HEK293 (cell line): ENCODE measurements around the gene OBSCN.

Source experiments
- CTCF ChIA-PET: fragments of 350-600 bp; formaldehyde crosslinking; extraction: SDS; loops from one replicate; lab custom pipeline; 2021; ENCODE audit warnings: antibody characterized with exemption; lab: Yijun Ruan, JAX
- POLR2A ChIA-PET: fragments of 300-600 bp; formaldehyde crosslinking; extraction: SDS; loops from one replicate; lab custom pipeline; 2020; ENCODE audit warnings: antibody characterized with exemption, inconsistent platforms; lab: Yijun Ruan, JAX
- H3K27ac ChIP-seq: fragments of 200-500 bp; sonication (Bioruptor generic); 2 replicates; pipeline ENCODE4 v1.5.1; 2014; ENCODE audit warnings: low read depth, low read length, control low read depth, inconsistent platforms; ENCODE audit errors: extremely low read depth
- H3K36me3 ChIP-seq, 2 experiments: fragments of 200-500 bp in 1 of 2; sonication (Bioruptor generic) in 1 of 2; 1 replicate in 1 of 2; 2 replicates in 1 of 2; pipeline ENCODE4 v1.5.1; 2014 to 2017; ENCODE audit warnings: inconsistent platforms in 2 of 2, low read length in 2 of 2; ENCODE audit not compliant: control insufficient read depth in 2 of 2, insufficient read depth in 1 of 2
- H3K4me1 ChIP-seq: fragments of 200-500 bp; sonication (Bioruptor generic); 2 replicates; pipeline ENCODE4 v1.5.1; 2014; ENCODE audit warnings: mild to moderate bottlenecking, low read length, inconsistent platforms; ENCODE audit not compliant: control insufficient read depth, insufficient read depth
- H3K4me3 ChIP-seq: 2 replicates; pipeline ENCODE4 v1.5.1; 2011; ENCODE audit warnings: low read depth, mild to moderate bottlenecking, control low read depth, low read length, moderate library complexity
- H3K9me3 ChIP-seq: fragments of 200-500 bp; sonication (Bioruptor generic); 2 replicates; pipeline ENCODE4 v1.5.1; 2014; ENCODE audit warnings: low read depth, low read length, inconsistent platforms; ENCODE audit not compliant: control insufficient read depth, insufficient read depth
- BCL6B ChIP-seq: fragments of 450-650 bp; formaldehyde crosslinking; IDR thresholded peaks from 2 replicates; pipeline ENCODE4 v1.5.1; 2017; ENCODE audit warnings: missing biosample characterization, missing genetic modification characterization
- EGR2 ChIP-seq: fragments of 450-650 bp; formaldehyde crosslinking; IDR thresholded peaks from 2 replicates; pipeline ENCODE4 v1.5.1; 2016; ENCODE audit warnings: low read depth, missing biosample characterization, missing genetic modification characterization
- FEZF1 ChIP-seq: fragments of 450-650 bp; formaldehyde crosslinking; IDR thresholded peaks from 2 replicates; pipeline ENCODE4 v1.5.1; 2016; ENCODE audit warnings: missing biosample characterization, missing genetic modification characterization
- GLIS1 ChIP-seq: fragments of 450-650 bp; formaldehyde crosslinking; IDR thresholded peaks from 2 replicates; pipeline ENCODE4 v1.5.1; 2016; ENCODE audit warnings: missing biosample characterization, missing genetic modification characterization
- HOXA7 ChIP-seq: sonication (generic); formaldehyde crosslinking; IDR thresholded peaks from 2 replicates; pipeline ENCODE4 v1.8.1; 2022; ENCODE audit warnings: missing genetic modification reagents, borderline replicate concordance
- OVOL3 ChIP-seq: fragments of 450-650 bp; formaldehyde crosslinking; IDR thresholded peaks from 2 replicates; pipeline ENCODE4 v1.5.1; 2016; ENCODE audit warnings: missing biosample characterization, missing genetic modification characterization
- PRDM6 ChIP-seq: fragments of 450-650 bp; formaldehyde crosslinking; IDR thresholded peaks from 2 replicates; pipeline ENCODE4 v1.5.1; 2017; ENCODE audit warnings: missing biosample characterization, missing genetic modification characterization
- RBAK ChIP-seq: fragments of 450-650 bp; formaldehyde crosslinking; IDR thresholded peaks from 2 replicates; pipeline ENCODE4 v1.5.1; 2016; ENCODE audit warnings: missing biosample characterization, missing genetic modification characterization
- SETDB1 ChIP-seq: IDR thresholded peaks from one replicate; pipeline ENCODE4 v1.6.1; 2017; ENCODE audit warnings: mild to moderate bottlenecking, low read length, moderate library complexity, mixed read lengths; ENCODE audit not compliant: insufficient read length
- SP2 ChIP-seq: fragments of 450-650 bp; formaldehyde crosslinking; IDR thresholded peaks from 2 replicates; pipeline ENCODE4 v1.5.1; 2016; ENCODE audit warnings: missing biosample characterization, missing genetic modification characterization
- WT1 ChIP-seq: fragments of 450-650 bp; formaldehyde crosslinking; IDR thresholded peaks from 2 replicates; pipeline ENCODE4 v1.5.1; 2016; ENCODE audit warnings: missing biosample characterization, missing genetic modification characterization
- ZBTB7A ChIP-seq: fragments of 450-650 bp; formaldehyde crosslinking; IDR thresholded peaks from 2 replicates; pipeline ENCODE4 v1.5.1; 2016; ENCODE audit warnings: low read depth, missing biosample characterization, missing genetic modification characterization
- ZEB2 ChIP-seq: fragments of 450-650 bp; formaldehyde crosslinking; IDR thresholded peaks from 2 replicates; pipeline ENCODE4 v1.5.1; 2016; ENCODE audit warnings: missing biosample characterization, missing genetic modification characterization
- ZIC2 ChIP-seq: fragments of 450-650 bp; formaldehyde crosslinking; IDR thresholded peaks from 2 replicates; pipeline ENCODE4 v1.5.1; 2016; ENCODE audit warnings: missing biosample characterization, missing genetic modification characterization
- ZNF121 ChIP-seq: fragments of 450-650 bp; formaldehyde crosslinking; IDR thresholded peaks from 2 replicates; pipeline ENCODE4 v1.5.1; 2016; ENCODE audit warnings: missing biosample characterization, missing genetic modification characterization
- ZNF133 ChIP-seq: fragments of 450-650 bp; formaldehyde crosslinking; IDR thresholded peaks from 2 replicates; pipeline ENCODE4 v1.5.1; 2016; ENCODE audit warnings: missing biosample characterization, missing genetic modification characterization
- ZNF138 ChIP-seq: fragments of 450-650 bp; formaldehyde crosslinking; IDR thresholded peaks from 2 replicates; pipeline ENCODE4 v1.5.1; 2016; ENCODE audit warnings: missing biosample characterization, missing genetic modification characterization, borderline replicate concordance
- ZNF140 ChIP-seq: fragments of 450-650 bp; formaldehyde crosslinking; IDR thresholded peaks from 2 replicates; pipeline ENCODE4 v1.5.1; 2016; ENCODE audit warnings: missing biosample characterization, missing genetic modification characterization
- ZNF148 ChIP-seq: fragments of 450-650 bp; formaldehyde crosslinking; IDR thresholded peaks from 2 replicates; pipeline ENCODE4 v1.5.0; 2017; ENCODE audit warnings: missing biosample characterization, missing genetic modification characterization, borderline replicate concordance
- ZNF248 ChIP-seq: fragments of 450-650 bp; formaldehyde crosslinking; IDR thresholded peaks from 2 replicates; pipeline ENCODE4 v1.5.1; 2017; ENCODE audit warnings: missing biosample characterization, missing genetic modification characterization
- ZNF302 ChIP-seq: fragments of 450-650 bp; formaldehyde crosslinking; IDR thresholded peaks from 2 replicates; pipeline ENCODE4 v1.5.1; 2016; ENCODE audit warnings: missing biosample characterization, missing genetic modification characterization, low read depth
- ZNF366 ChIP-seq: fragments of 450-650 bp; formaldehyde crosslinking; conservative IDR thresholded peaks from 2 replicates; pipeline ENCODE4 v1.5.1; 2016; ENCODE audit warnings: missing biosample characterization, missing genetic modification characterization
- ZNF521 ChIP-seq: fragments of 450-650 bp; formaldehyde crosslinking; IDR thresholded peaks from 2 replicates; pipeline ENCODE4 v1.5.1; 2017; ENCODE audit warnings: missing biosample characterization, mild to moderate bottlenecking, missing genetic modification characterization
- ZNF623 ChIP-seq: fragments of 450-650 bp; formaldehyde crosslinking; IDR thresholded peaks from 2 replicates; pipeline ENCODE4 v1.5.1; 2016; ENCODE audit warnings: missing biosample characterization, missing genetic modification characterization
- ZNF626 ChIP-seq: fragments of 450-650 bp; sonication (Bioruptor Pico); formaldehyde crosslinking; IDR thresholded peaks from 2 replicates; pipeline ENCODE4 v1.5.1; 2018; ENCODE audit warnings: missing biosample characterization, missing genetic modification characterization, inconsistent platforms
- ZNF654 ChIP-seq: fragments of 450-650 bp; formaldehyde crosslinking; IDR thresholded peaks from 2 replicates; pipeline ENCODE4 v1.5.1; 2016; ENCODE audit warnings: low read depth, missing biosample characterization, missing genetic modification characterization
- ZNF660 ChIP-seq: fragments of 450-650 bp; IDR thresholded peaks from 2 replicates; pipeline ENCODE4 v1.5.1; 2018; ENCODE audit warnings: missing biosample characterization, mild to moderate bottlenecking, missing genetic modification characterization
- ZNF768 ChIP-seq: fragments of 450-650 bp; formaldehyde crosslinking; IDR thresholded peaks from 2 replicates; pipeline ENCODE4 v1.5.1; 2018; ENCODE audit warnings: missing biosample characterization, mild to moderate bottlenecking, missing genetic modification characterization
- ZNF785 ChIP-seq: fragments of 450-650 bp; formaldehyde crosslinking; IDR thresholded peaks from 2 replicates; pipeline ENCODE4 v1.5.1; 2016; ENCODE audit warnings: missing biosample characterization, missing genetic modification characterization
- ZSCAN30 ChIP-seq: fragments of 450-650 bp; IDR thresholded peaks from 2 replicates; pipeline ENCODE4 v1.5.1; 2018; ENCODE audit warnings: missing biosample characterization, mild to moderate bottlenecking, missing genetic modification characterization, moderate library complexity
- ZSCAN5A ChIP-seq: fragments of 450-650 bp; formaldehyde crosslinking; IDR thresholded peaks from 2 replicates; pipeline ENCODE4 v1.5.1; 2016; ENCODE audit warnings: missing biosample characterization, missing genetic modification characterization

The OBSCN gene

GRCh38 chr1:228405979-228406228 lies 198.1 kb downstream of the OBSCN start (continued):
- no peak for TF ChIP-seq OVOL3
- no peak for TF ChIP-seq ZBTB7A (tag by site-specific recombination)
- no peak for TF ChIP-seq ZNF140 (tag by site-specific recombination)

- ChIA-PET POLR2A (interaction anchor here (0.6 to 2.6 kb wide), 34 partner anchors 12 to 928 kb away, joined by 3 to 41 read pairs (median 5); partner anchors contain the start of genes C1orf35, IBA57 and WNT9A), CTCF (interaction anchor here (0.7 kb wide), 1 partner anchor 51 kb away, joined by 4 read pairs; no protein-coding TSS in a partner anchor)
- H3K36me3 ChIP-seq, result peaks cover 0 to 28% of the 10 kb centered on the region in 2 experiments; a peak in 1 of 3 replicates
- peak overlapping the region; percentile 62 for H3K4me3 ChIP-seq
- peaks cover 11% of the 10 kb centered on the region for H3K4me1 ChIP-seq
- no peaks in the 10 kb centered on the region for H3K9me3 ChIP-seq
- H3K27ac ChIP-seq, result peak overlapping the region; percentile 67; the same call in 1 of the 2 replicates
- TF ChIP-seq GLIS1 (tag by site-specific recombination) (peak; percentile 90), WT1 (tag by site-specific recombination) (peak; percentile 62), ZNF366 (0 out of 2 replicates have a peak, but pooled peaks have one; percentile 37), ZNF660 (tag by site-specific recombination) (no peak), ZNF654 (tag by site-specific recombination) (no peak), ZSCAN5A (tag by site-specific recombination) (no peak), HOXA7 (CRISPR knock-in tag) (no peak), ZNF133 (no peak), FEZF1 (tag by site-specific recombination) (no peak), ZNF521 (tag by site-specific recombination) (no peak), SP2 (no peak), ZNF623 (tag by site-specific recombination) (no peak; the same call in 1 of the 2 replicates), ZNF148 (no peak), ZNF121 (tag by site-specific recombination) (no peak), ZNF626 (tag by site-specific recombination) (no peak), EGR2 (tag by site-specific recombination) (no peak), ZNF302 (tag by site-specific recombination) (no peak), PRDM6 (tag by site-specific recombination) (no peak), SETDB1 (no peak), ZIC2 (tag by site-specific recombination) (peak; percentile 74), ZSCAN30 (tag by site-specific recombination) (peak; percentile 35; the same call in 1 of the 2 replicates), ZNF768 (tag by site-specific recombination) (no peak), ZNF138 (tag by site-specific recombination) (no peak), BCL6B (tag by site-specific recombination) (no peak), ZNF785 (no peak), ZNF248 (tag by site-specific recombination) (no peak), RBAK (tag by site-specific recombination) (no peak), ZEB2 (tag by site-specific recombination) (no peak; the same call in 1 of the 2 replicates)
These were observed 199.5 kb downstream of the OBSCN start for GRCh38 chr1:228407106-228408040.
